Liver (tissue), 2 donors: ENCODE data around the gene PSORS1C1.

ENCODE experiments used
- CTCF ChIP-seq: fragments of 150-350 bp; IDR thresholded peaks from 2 replicates; pipeline ENCODE4 v1.5.1; 2017; ENCODE audit warnings: improper control_type of control experiment, low read depth, low read length; ENCODE audit not compliant: missing input control
- MAX ChIP-seq: IDR thresholded peaks from 2 replicates; pipeline ENCODE4 v1.6.1; 2016; ENCODE audit warnings: antibody characterized with exemption
- YY1 ChIP-seq: IDR thresholded peaks from 2 replicates; pipeline ENCODE4 v1.6.1; 2016; ENCODE audit warnings: antibody characterized with exemption, mild to moderate bottlenecking
- donor health status: healthy.

DNA sequence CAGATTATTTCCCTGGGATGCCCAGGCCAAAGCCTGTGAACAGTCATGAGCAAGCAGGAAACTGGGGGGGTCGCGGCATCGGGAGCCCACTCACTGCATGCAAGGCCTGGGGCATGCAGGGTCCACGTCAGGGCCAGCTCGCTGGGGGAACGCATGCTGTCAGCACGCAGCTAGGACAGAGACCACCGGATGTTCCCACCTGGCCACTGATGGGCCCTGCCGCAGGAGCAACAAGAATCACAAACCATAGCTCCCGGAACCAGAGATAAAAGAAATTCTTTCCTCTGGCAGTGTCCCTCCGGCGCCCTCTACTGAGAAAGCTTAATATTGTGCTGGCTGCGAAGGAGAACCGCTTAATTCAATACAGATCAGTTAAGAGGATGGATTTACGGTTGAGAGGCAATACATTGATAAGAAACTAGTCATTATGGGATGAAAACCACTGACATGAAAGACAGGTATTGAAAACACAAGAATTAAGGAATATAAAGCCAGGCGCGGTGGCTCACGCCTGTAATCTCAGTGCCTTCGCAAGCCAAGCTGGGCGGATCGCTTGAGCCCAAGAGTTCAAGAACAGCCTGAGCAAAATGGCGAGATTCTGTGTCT is 34.8 kb upstream of the PSORS1C1 start:
- peak; percentile 78 for TF ChIP-seq CTCF
- TF ChIP-seq MAX: no peak
- no peak for TF ChIP-seq YY1
